ENCODE data around the gene TMPRSS11F.

- no peak for TF ChIP-seq POLR2AphosphoS5 (IDR thresholded peaks at IDR 0.05; ENCODE audit: insufficient read depth, low read depth, low read length)
- no peak for TF ChIP-seq POLR2A (IDR thresholded peaks at IDR 0.05; ENCODE audit: low read depth, low read length)
- no peak for TF ChIP-seq CTCF (IDR thresholded peaks at IDR 0.05; ENCODE audit: extremely low read depth in 1 of 2, insufficient read depth in 1 of 2, low read depth in 1 of 2, low read length in 2 of 2)
- no peak for TF ChIP-seq EZH2 (IDR thresholded peaks at IDR 0.05; ENCODE audit: borderline replicate concordance, low read depth, low read length, severe bottlenecking)
- TF ChIP-seq MYC (IDR thresholded peaks at IDR 0.05; ENCODE audit: low read depth, low read length): no peak
- no peak for TF ChIP-seq MAX (IDR thresholded peaks at IDR 0.05; ENCODE audit: insufficient read depth, insufficient read length)
- no peak for TF ChIP-seq FOS (IDR thresholded peaks at IDR 0.05; ENCODE audit: borderline replicate concordance, insufficient read depth, low read length)
- TF ChIP-seq GATA2 (IDR thresholded peaks at IDR 0.05; ENCODE audit: insufficient read depth, insufficient read length, low read depth, low read length): no peak
- no peak for TF ChIP-seq JUN (IDR thresholded peaks at IDR 0.05; ENCODE audit: borderline replicate concordance, insufficient read depth, insufficient read length, low read depth)
These were observed 46.8 kb upstream of the TMPRSS11F start for GRCh38 chr4:68176500-68176899.
